ENCODE results near the gene EGR4. TPM values are rescaled to one million over a fixed set of nuclear protein-coding genes. Genes with fewer than 3 reads are reported as not detected.

EGR4 gene
- total and polyA plus RNA-seq, 8 donors, result 0.05 to 0.31 TPM; not detected in 6

GRCh38 chr2:73255907-73256617 lies 37.3 kb downstream of the EGR4 start:
- H3K4me1 ChIP-seq, result no peaks in the 10 kb centered on the region
- H3K4me3 ChIP-seq, result no peak overlapping the region
- peaks cover 21 to 48% (median 44%) of the 10 kb centered on the region in 4 donors for H3K36me3 ChIP-seq
- H3K27me3 ChIP-seq, result no peaks in the 10 kb centered on the region
- no peak overlapping the region for H3K27ac ChIP-seq
- DNase-seq, result no peak
- H3K9me3 ChIP-seq, result no peaks in the 10 kb centered on the region
- intact Hi-C loops (cut with DNase I; ENCODE audit: low total_unique reads), result no loop called here
- no peak for TF ChIP-seq POLR2A (IDR thresholded peaks at IDR 0.05)
- TF ChIP-seq EP300 (IDR thresholded peaks at IDR 0.05), result no peak
- TF ChIP-seq POLR2AphosphoS5 (IDR thresholded peaks at IDR 0.05), result no peak
- TF ChIP-seq, protein P1, sequence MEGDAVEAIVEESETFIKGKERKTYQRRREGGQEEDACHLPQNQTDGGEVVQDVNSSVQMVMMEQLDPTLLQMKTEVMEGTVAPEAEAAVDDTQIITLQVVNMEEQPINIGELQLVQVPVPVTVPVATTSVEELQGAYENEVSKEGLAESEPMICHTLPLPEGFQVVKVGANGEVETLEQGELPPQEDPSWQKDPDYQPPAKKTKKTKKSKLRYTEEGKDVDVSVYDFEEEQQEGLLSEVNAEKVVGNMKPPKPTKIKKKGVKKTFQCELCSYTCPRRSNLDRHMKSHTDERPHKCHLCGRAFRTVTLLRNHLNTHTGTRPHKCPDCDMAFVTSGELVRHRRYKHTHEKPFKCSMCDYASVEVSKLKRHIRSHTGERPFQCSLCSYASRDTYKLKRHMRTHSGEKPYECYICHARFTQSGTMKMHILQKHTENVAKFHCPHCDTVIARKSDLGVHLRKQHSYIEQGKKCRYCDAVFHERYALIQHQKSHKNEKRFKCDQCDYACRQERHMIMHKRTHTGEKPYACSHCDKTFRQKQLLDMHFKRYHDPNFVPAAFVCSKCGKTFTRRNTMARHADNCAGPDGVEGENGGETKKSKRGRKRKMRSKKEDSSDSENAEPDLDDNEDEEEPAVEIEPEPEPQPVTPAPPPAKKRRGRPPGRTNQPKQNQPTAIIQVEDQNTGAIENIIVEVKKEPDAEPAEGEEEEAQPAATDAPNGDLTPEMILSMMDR (IDR thresholded peaks at IDR 0.05), result no peak
- 58 to 67% (median 62%) methylated on average over 5 of the region's 5 CpGs for WGBS, 5 donors

- 54 to 65% (median 62%) methylated on average over 3 to 4 of the region's 4 CpGs for WGBS, 5 donors
- TF ChIP-seq, protein P1 (IDR thresholded peaks at IDR 0.05), result no peak
- no peak for TF ChIP-seq EP300 (IDR thresholded peaks at IDR 0.05)
- no peak for TF ChIP-seq POLR2AphosphoS5 (IDR thresholded peaks at IDR 0.05)
- TF ChIP-seq POLR2A (IDR thresholded peaks at IDR 0.05), result no peak
- Histone ChIP-seq H3K27me3 (no peaks in the 10 kb centered on the region), H3K36me3 (peaks cover 30 to 57% (median 54%) of the 10 kb centered on the region in 4 donors), H3K9me3 (no peaks in the 10 kb centered on the region), H3K4me3 (no peak overlapping the region), H3K4me1 (no peaks in the 10 kb centered on the region), H3K27ac (no peak overlapping the region)
- intact Hi-C loops (cut with DNase I; ENCODE audit: low total_unique reads), result no loop called here
- DNase-seq, result no peak
Observed at GRCh38 chr2:73255007-73255644, 38.2 kb downstream of the EGR4 start.

DNA sequence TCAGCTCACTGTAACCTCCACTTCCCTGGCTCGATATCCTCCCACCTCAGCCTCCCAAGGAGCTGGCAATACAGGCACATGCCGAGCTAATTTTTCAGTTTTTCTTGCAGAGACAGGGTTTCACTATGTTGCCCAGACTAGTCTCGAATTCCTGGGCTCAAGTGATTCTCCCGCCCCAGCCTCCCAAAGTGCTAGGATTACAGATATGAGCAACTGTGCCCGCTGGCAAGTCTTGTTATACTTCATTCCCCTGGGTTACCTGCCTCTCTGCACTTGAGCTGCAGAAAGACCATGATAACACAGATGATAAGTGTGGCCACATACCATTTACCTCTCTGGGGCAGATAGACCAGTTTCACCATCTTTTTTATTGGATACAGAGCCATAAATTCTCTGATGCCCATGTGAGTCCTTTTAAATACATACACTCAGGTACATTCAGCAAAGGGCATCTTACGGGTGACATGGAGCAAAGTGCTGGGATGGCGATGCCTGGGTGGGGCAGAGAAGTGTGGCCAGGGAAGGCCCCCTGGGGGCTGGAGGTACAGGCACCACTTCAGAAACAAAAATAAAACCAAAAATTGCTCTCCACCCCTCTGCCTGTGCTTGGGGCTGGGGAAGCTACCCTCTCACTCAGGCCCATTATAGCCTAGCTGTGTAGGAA lies 38.9 kb downstream of the EGR4 start:
- Histone ChIP-seq H3K4me3 (no peak overlapping the region), H3K27ac (no peak overlapping the region), H3K27me3 (no peaks in the 10 kb centered on the region), H3K4me1 (no peaks in the 10 kb centered on the region), H3K36me3 (peaks cover 37 to 64% (median 60%) of the 10 kb centered on the region in 4 donors), H3K9me3 (no peaks in the 10 kb centered on the region)
- no peak for DNase-seq
- WGBS, 5 donors, result 87 to 94% (median 92%) methylated on average over 6 to 7 of the region's 7 CpGs
- intact Hi-C loops (cut with DNase I; ENCODE audit: low total_unique reads), result no loop called here
- TF ChIP-seq POLR2A (IDR thresholded peaks at IDR 0.05) (no peak), EP300 (IDR thresholded peaks at IDR 0.05) (no peak), POLR2AphosphoS5 (IDR thresholded peaks at IDR 0.05) (no peak)

- H3K36me3 ChIP-seq, result peaks cover 43 to 68% (median 66%) of the 10 kb centered on the region in 4 donors
- WGBS, 5 donors, result 86 to 92% (median 87%) methylated on average over 3 of the region's 3 CpGs
Observed at GRCh38 chr2:73253901-73254300, 39.4 kb downstream of the EGR4 start.

More at GRCh38 chr2:73253901-73254300, 39.4 kb downstream of the EGR4 start:
- Histone ChIP-seq H3K4me1 (no peaks in the 10 kb centered on the region), H3K9me3 (no peaks in the 10 kb centered on the region), H3K27me3 (no peaks in the 10 kb centered on the region), H3K4me3 (no peak overlapping the region), H3K27ac (no peak overlapping the region)
- TF ChIP-seq EP300 (IDR thresholded peaks at IDR 0.05) (no peak), POLR2AphosphoS5 (IDR thresholded peaks at IDR 0.05) (no peak), POLR2A (IDR thresholded peaks at IDR 0.05) (no peak)
- TF ChIP-seq, protein P1 (IDR thresholded peaks at IDR 0.05), result no peak
- intact Hi-C loops (cut with DNase I; ENCODE audit: low total_unique reads), result no loop called here
- no peak for DNase-seq
